OCI-LY3 (cell line): ENCODE data around the gene PHACTR3.

Experiments used
- EZH2phosphoT487 ChIP-seq: fragments of 200-600 bp; shearing (Covaris generic); IDR thresholded peaks from 2 replicates; pipeline ENCODE4 v1.6.1; 2018; ENCODE audit warnings: antibody characterized with exemption, mixed run types, low read depth
- TF ChIP-seq, protein P1 (sequence below): fragments of 200-600, 300-600 bp; sonication (generic); IDR thresholded peaks from 2 replicates; pipeline ENCODE4 v1.5.1; 2014; ENCODE audit warnings: antibody characterized with exemption, low read length, low read depth

DNA sequence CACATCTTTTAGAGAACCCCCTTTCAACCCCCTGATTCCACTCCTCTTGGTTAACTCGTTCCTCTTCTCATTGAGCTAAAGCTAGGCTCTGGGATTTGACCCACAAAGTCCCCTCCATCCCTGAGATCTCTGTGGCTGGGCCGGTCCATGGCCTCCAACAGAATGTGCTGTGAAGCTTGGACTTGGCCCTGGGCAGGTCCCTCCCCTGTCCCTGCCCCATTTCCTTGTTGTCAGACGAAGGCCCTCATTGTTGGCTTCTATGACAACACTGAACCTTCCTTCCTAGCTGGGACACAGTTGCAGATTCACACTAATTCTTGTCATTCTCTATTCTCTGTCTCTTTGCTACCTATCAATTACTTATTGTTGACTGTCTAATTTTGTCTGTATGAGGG, 173.0 kb downstream of the PHACTR3 start:
- TF ChIP-seq, protein P1, sequence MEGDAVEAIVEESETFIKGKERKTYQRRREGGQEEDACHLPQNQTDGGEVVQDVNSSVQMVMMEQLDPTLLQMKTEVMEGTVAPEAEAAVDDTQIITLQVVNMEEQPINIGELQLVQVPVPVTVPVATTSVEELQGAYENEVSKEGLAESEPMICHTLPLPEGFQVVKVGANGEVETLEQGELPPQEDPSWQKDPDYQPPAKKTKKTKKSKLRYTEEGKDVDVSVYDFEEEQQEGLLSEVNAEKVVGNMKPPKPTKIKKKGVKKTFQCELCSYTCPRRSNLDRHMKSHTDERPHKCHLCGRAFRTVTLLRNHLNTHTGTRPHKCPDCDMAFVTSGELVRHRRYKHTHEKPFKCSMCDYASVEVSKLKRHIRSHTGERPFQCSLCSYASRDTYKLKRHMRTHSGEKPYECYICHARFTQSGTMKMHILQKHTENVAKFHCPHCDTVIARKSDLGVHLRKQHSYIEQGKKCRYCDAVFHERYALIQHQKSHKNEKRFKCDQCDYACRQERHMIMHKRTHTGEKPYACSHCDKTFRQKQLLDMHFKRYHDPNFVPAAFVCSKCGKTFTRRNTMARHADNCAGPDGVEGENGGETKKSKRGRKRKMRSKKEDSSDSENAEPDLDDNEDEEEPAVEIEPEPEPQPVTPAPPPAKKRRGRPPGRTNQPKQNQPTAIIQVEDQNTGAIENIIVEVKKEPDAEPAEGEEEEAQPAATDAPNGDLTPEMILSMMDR: no peak
- no peak for TF ChIP-seq EZH2phosphoT487
